ENCODE data around the gene SMARCC2. TPM values are rescaled to one million over a fixed set of nuclear protein-coding genes. Genes with fewer than 3 reads are reported as not detected.
"Not testable (repeated sequence)": the region's sequence is repeated elsewhere in the genome, so short reads cannot be mapped to it uniquely, and the experiment has no call there.

The SMARCC2 gene
- total RNA-seq, 1 donor from 2014 or later, result 67.1 TPM

GRCh38 chr12:56117778-56118687 is 71.2 kb downstream of the SMARCC2 start, which contains the start of gene ZC3H10:
Gene ZC3H10 (plus strand): TSS chr12:56118266. CDS start chr12:56120563, 2,297 bp downstream.
- no peaks in the 10 kb centered on the region for H3K9me3 ChIP-seq (replicated peaks)
- peak within 1 kb of the TSS; percentile 95 for H3K27ac ChIP-seq (replicated peaks)
- H3K4me3 ChIP-seq, result peak within 1 kb of the TSS; percentile 91
- peak; percentile 96 for DNase-seq
- H3K27me3 ChIP-seq (ENCODE audit: low read depth), result no peaks in the 10 kb centered on the region
- intact Hi-C loops (cut with micrococcal nuclease), result loop anchor here (5.0 kb wide), 2 partner anchors 39 to 74 kb away; partner anchors contain the start of gene MYL6
- H3K36me3 ChIP-seq, result peaks cover 28% of the 10 kb centered on the region
- peaks cover 68% of the 10 kb centered on the region for H3K4me1 ChIP-seq
- peak; percentile 63 for TF ChIP-seq CTCF (IDR thresholded peaks at IDR 0.05; ENCODE audit: borderline replicate concordance)

GRCh38 chr12:56117082-56117706 is 72.1 kb downstream of the SMARCC2 start:
- Histone ChIP-seq H3K27ac (replicated peaks) (peak overlapping the region; percentile 95), H3K4me1 (peaks cover 59% of the 10 kb centered on the region), H3K36me3 (peaks cover 36% of the 10 kb centered on the region), H3K4me3 (peak overlapping the region; percentile 91)
- DNase-seq; H3K27me3 ChIP-seq (ENCODE audit: low read depth); H3K9me3 ChIP-seq (replicated peaks): not testable (repeated sequence)
- intact Hi-C loops (cut with micrococcal nuclease), result loop anchor here (5.0 kb wide), 2 partner anchors 40 to 75 kb away; partner anchors contain the start of gene MYL6

- H3K27ac ChIP-seq (replicated peaks), result peak within 1 kb of the TSS; percentile 91
- no peaks in the 10 kb centered on the region for H3K9me3 ChIP-seq (replicated peaks)
- peak; percentile 95 for DNase-seq
- H3K4me1 ChIP-seq, result peaks cover 52% of the 10 kb centered on the region
- peak within 1 kb of the TSS; percentile 91 for H3K4me3 ChIP-seq
- intact Hi-C loops (cut with micrococcal nuclease), result loop anchor here (5.0 kb wide), 2 partner anchors 41 to 76 kb away; partner anchors contain the start of gene MYL6
- H3K27me3 ChIP-seq (ENCODE audit: low read depth), result no peaks in the 10 kb centered on the region
- peaks cover 36% of the 10 kb centered on the region for H3K36me3 ChIP-seq
- no peak for TF ChIP-seq CTCF (IDR thresholded peaks at IDR 0.05; ENCODE audit: borderline replicate concordance)
Measured at GRCh38 chr12:56116267-56117081, 72.8 kb downstream of the SMARCC2 start, which contains the start of gene RPL41. Gene RPL41 (plus strand): TSS chr12:56116633.

- Histone ChIP-seq H3K4me1 (peaks cover 41% of the 10 kb centered on the region), H3K27ac (replicated peaks) (peak overlapping the region; percentile 91), H3K27me3 (ENCODE audit: low read depth) (no peaks in the 10 kb centered on the region), H3K4me3 (peak overlapping the region; percentile 91), H3K9me3 (replicated peaks) (no peaks in the 10 kb centered on the region), H3K36me3 (peaks cover 36% of the 10 kb centered on the region)
- no peak for DNase-seq
- no peak for TF ChIP-seq CTCF (IDR thresholded peaks at IDR 0.05; ENCODE audit: borderline replicate concordance)
- intact Hi-C loops (cut with micrococcal nuclease), result loop anchor here (5.0 kb wide), 2 partner anchors 42 to 77 kb away; partner anchors contain the start of gene MYL6
Measured at GRCh38 chr12:56115329-56115728, 74.0 kb downstream of the SMARCC2 start.

- H3K4me3 ChIP-seq, result no peak overlapping the region
- intact Hi-C loops (cut with micrococcal nuclease), result no loop called here
- no peak for TF ChIP-seq CTCF (IDR thresholded peaks at IDR 0.05; ENCODE audit: borderline replicate concordance)
- H3K4me1 ChIP-seq, result peaks cover 28% of the 10 kb centered on the region
- DNase-seq, result no peak
- H3K27me3 ChIP-seq (ENCODE audit: low read depth), result no peaks in the 10 kb centered on the region
- no peaks in the 10 kb centered on the region for H3K9me3 ChIP-seq (replicated peaks)
- no peak overlapping the region for H3K27ac ChIP-seq (replicated peaks)
- H3K36me3 ChIP-seq, result peaks cover 48% of the 10 kb centered on the region
Measured at GRCh38 chr12:56114084-56114483, 75.2 kb downstream of the SMARCC2 start.

Other genes with a start within 250 kb of the SMARCC2 start
- gene PMEL, start 223.4 kb downstream of the SMARCC2 start, total RNA-seq, result 0.16 TPM
- 7.3 TPM for gene CDK2, start 222.7 kb downstream of the SMARCC2 start, total RNA-seq
- 111 TPM for gene RAB5B, start 215.4 kb downstream of the SMARCC2 start, total RNA-seq
- 36.0 TPM for gene SUOX, start 192.2 kb downstream of the SMARCC2 start, total RNA-seq
- gene IKZF4, start 168.4 kb downstream of the SMARCC2 start, total RNA-seq, result 8.4 TPM
- gene RPS26, start 147.6 kb downstream of the SMARCC2 start, total RNA-seq, result 48.7 TPM
- gene ERBB3, start 109.3 kb downstream of the SMARCC2 start, total RNA-seq, result 2.3 TPM
- 65.7 TPM for gene PA2G4, start 84.9 kb downstream of the SMARCC2 start, total RNA-seq
- gene RPL41, start 72.8 kb downstream of the SMARCC2 start, total RNA-seq, result 1,892 TPM
- gene ZC3H10, start 71.2 kb downstream of the SMARCC2 start, total RNA-seq, result 4.9 TPM
- gene ESYT1, start 61.2 kb downstream of the SMARCC2 start, total RNA-seq, result 23.2 TPM
- 54.1 TPM for gene MYL6B, start 36.9 kb downstream of the SMARCC2 start, total RNA-seq
- 508 TPM for gene MYL6, start 31.1 kb downstream of the SMARCC2 start, total RNA-seq
- 51.4 TPM for gene RNF41, start 32.4 kb upstream of the SMARCC2 start, total RNA-seq
- gene NABP2, start 34.9 kb upstream of the SMARCC2 start, total RNA-seq, result 20.3 TPM
- gene SLC39A5, start 40.6 kb upstream of the SMARCC2 start, total RNA-seq, result not detected
- gene ANKRD52, start 68.9 kb upstream of the SMARCC2 start, total RNA-seq, result 25.1 TPM
- 203 TPM for gene COQ10A, start 77.5 kb upstream of the SMARCC2 start, total RNA-seq
- gene CS, start 110.8 kb upstream of the SMARCC2 start, total RNA-seq, result 780 TPM
- 33.4 TPM for gene CNPY2, start 126.5 kb upstream of the SMARCC2 start, total RNA-seq
- 49.5 TPM for gene PAN2, start 144.5 kb upstream of the SMARCC2 start, total RNA-seq
- not detected for gene IL23A, start 149.4 kb upstream of the SMARCC2 start, total RNA-seq
- gene STAT2, start 170.6 kb upstream of the SMARCC2 start, total RNA-seq, result 34.9 TPM
- gene APOF, start 173.4 kb upstream of the SMARCC2 start, total RNA-seq, result not detected

Data from left ventricle myocardium inferior (tissue), 1 donor.